Measurements from ENCODE around the gene PTPRM. TPM values are rescaled to one million over a fixed set of nuclear protein-coding genes. Genes with fewer than 3 reads are reported as not detected.

Gene PTPRM
- total and polyA plus RNA-seq, 2 experiments from 2014 or later = 1.6 to 5.3 TPM

DNA sequence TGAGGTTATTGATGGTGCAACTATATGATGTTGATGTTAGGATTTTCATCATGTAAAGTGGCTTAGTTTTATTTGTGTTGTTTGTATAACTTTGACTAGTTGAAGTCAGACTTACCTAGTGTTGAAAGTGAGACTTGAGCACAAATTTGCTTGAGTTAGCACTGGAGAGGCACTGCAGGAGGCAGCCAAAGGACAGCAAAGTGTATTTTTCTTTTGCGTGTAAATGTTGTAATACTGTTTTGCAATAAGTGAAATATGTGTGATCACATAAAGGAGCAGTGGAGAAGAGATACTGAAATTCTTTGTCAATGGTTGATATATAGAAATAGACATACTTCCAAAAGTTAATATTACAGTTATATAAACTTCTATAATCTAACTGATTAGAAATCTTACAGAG, 710.2 kb downstream of the PTPRM start:
- H3K36me3 ChIP-seq (ENCODE audit: insufficient read depth) = no peaks in the 10 kb centered on the region
- H3K4me1 Mint-ChIP-seq = peaks cover 5% of the 10 kb centered on the region
- H4K20me1 ChIP-seq (replicated peaks; ENCODE audit: insufficient read depth) = no peaks in the 10 kb centered on the region
- H2AFZ ChIP-seq = no peak overlapping the region
- H3K9me2 ChIP-seq (ENCODE audit: insufficient read depth) = no peaks in the 10 kb centered on the region; the same call in 1 of the 2 replicates
- no peak overlapping the region for H3K4me3 Mint-ChIP-seq
- H3K4me3 ChIP-seq = no peak overlapping the region
- no peaks in the 10 kb centered on the region for H3K9me3 Mint-ChIP-seq
- H3K27me3 Mint-ChIP-seq (ENCODE audit: insufficient read depth, low read depth, poor library complexity) = peaks cover 2% of the 10 kb centered on the region
- H3K36me3 Mint-ChIP-seq (ENCODE audit: low read depth) = no peaks in the 10 kb centered on the region
- no peaks in the 10 kb centered on the region for H3K79me2 ChIP-seq (replicated peaks; ENCODE audit: insufficient read depth)
- ATAC-seq (no peak), DNase-seq (ENCODE audit: low spot score) (no peak)
- H3F3A ChIP-seq (replicated peaks; ENCODE audit: low read depth) = no peaks in the 10 kb centered on the region
- no peak overlapping the region for H3K27ac ChIP-seq (ENCODE audit: low read depth)
- H3K27ac Mint-ChIP-seq = no peak overlapping the region
- no peaks in the 10 kb centered on the region for H3K4me1 ChIP-seq (ENCODE audit: insufficient read depth)
- TF ChIP-seq EZH2 (IDR thresholded peaks at IDR 0.05; ENCODE audit: low read depth, unreplicated experiment) (no peak), ZNF114 (CRISPR knock-in tag; IDR thresholded peaks at IDR 0.05) (no peak), JUNB (IDR thresholded peaks at IDR 0.05; ENCODE audit: unreplicated experiment) (no peak), EZH2phosphoT487 (IDR thresholded peaks at IDR 0.05; ENCODE audit: unreplicated experiment) (no peak), ZNF331 (CRISPR knock-in tag; IDR thresholded peaks at IDR 0.05; ENCODE audit: low read depth) (no peak), CREB1 (CRISPR knock-in tag; IDR thresholded peaks at IDR 0.05; ENCODE audit: low read depth) (no peak)
- TF ChIP-seq, protein P1, sequence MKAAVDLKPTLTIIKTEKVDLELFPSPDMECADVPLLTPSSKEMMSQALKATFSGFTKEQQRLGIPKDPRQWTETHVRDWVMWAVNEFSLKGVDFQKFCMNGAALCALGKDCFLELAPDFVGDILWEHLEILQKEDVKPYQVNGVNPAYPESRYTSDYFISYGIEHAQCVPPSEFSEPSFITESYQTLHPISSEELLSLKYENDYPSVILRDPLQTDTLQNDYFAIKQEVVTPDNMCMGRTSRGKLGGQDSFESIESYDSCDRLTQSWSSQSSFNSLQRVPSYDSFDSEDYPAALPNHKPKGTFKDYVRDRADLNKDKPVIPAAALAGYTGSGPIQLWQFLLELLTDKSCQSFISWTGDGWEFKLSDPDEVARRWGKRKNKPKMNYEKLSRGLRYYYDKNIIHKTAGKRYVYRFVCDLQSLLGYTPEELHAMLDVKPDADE (IDR thresholded peaks at IDR 0.05) = no peak
- TF ChIP-seq, protein P2, sequence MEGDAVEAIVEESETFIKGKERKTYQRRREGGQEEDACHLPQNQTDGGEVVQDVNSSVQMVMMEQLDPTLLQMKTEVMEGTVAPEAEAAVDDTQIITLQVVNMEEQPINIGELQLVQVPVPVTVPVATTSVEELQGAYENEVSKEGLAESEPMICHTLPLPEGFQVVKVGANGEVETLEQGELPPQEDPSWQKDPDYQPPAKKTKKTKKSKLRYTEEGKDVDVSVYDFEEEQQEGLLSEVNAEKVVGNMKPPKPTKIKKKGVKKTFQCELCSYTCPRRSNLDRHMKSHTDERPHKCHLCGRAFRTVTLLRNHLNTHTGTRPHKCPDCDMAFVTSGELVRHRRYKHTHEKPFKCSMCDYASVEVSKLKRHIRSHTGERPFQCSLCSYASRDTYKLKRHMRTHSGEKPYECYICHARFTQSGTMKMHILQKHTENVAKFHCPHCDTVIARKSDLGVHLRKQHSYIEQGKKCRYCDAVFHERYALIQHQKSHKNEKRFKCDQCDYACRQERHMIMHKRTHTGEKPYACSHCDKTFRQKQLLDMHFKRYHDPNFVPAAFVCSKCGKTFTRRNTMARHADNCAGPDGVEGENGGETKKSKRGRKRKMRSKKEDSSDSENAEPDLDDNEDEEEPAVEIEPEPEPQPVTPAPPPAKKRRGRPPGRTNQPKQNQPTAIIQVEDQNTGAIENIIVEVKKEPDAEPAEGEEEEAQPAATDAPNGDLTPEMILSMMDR (conservative IDR thresholded peaks at IDR 0.05; ENCODE audit: low read depth in 2 of 2) = no peak
- TF ChIP-seq, protein P3, sequence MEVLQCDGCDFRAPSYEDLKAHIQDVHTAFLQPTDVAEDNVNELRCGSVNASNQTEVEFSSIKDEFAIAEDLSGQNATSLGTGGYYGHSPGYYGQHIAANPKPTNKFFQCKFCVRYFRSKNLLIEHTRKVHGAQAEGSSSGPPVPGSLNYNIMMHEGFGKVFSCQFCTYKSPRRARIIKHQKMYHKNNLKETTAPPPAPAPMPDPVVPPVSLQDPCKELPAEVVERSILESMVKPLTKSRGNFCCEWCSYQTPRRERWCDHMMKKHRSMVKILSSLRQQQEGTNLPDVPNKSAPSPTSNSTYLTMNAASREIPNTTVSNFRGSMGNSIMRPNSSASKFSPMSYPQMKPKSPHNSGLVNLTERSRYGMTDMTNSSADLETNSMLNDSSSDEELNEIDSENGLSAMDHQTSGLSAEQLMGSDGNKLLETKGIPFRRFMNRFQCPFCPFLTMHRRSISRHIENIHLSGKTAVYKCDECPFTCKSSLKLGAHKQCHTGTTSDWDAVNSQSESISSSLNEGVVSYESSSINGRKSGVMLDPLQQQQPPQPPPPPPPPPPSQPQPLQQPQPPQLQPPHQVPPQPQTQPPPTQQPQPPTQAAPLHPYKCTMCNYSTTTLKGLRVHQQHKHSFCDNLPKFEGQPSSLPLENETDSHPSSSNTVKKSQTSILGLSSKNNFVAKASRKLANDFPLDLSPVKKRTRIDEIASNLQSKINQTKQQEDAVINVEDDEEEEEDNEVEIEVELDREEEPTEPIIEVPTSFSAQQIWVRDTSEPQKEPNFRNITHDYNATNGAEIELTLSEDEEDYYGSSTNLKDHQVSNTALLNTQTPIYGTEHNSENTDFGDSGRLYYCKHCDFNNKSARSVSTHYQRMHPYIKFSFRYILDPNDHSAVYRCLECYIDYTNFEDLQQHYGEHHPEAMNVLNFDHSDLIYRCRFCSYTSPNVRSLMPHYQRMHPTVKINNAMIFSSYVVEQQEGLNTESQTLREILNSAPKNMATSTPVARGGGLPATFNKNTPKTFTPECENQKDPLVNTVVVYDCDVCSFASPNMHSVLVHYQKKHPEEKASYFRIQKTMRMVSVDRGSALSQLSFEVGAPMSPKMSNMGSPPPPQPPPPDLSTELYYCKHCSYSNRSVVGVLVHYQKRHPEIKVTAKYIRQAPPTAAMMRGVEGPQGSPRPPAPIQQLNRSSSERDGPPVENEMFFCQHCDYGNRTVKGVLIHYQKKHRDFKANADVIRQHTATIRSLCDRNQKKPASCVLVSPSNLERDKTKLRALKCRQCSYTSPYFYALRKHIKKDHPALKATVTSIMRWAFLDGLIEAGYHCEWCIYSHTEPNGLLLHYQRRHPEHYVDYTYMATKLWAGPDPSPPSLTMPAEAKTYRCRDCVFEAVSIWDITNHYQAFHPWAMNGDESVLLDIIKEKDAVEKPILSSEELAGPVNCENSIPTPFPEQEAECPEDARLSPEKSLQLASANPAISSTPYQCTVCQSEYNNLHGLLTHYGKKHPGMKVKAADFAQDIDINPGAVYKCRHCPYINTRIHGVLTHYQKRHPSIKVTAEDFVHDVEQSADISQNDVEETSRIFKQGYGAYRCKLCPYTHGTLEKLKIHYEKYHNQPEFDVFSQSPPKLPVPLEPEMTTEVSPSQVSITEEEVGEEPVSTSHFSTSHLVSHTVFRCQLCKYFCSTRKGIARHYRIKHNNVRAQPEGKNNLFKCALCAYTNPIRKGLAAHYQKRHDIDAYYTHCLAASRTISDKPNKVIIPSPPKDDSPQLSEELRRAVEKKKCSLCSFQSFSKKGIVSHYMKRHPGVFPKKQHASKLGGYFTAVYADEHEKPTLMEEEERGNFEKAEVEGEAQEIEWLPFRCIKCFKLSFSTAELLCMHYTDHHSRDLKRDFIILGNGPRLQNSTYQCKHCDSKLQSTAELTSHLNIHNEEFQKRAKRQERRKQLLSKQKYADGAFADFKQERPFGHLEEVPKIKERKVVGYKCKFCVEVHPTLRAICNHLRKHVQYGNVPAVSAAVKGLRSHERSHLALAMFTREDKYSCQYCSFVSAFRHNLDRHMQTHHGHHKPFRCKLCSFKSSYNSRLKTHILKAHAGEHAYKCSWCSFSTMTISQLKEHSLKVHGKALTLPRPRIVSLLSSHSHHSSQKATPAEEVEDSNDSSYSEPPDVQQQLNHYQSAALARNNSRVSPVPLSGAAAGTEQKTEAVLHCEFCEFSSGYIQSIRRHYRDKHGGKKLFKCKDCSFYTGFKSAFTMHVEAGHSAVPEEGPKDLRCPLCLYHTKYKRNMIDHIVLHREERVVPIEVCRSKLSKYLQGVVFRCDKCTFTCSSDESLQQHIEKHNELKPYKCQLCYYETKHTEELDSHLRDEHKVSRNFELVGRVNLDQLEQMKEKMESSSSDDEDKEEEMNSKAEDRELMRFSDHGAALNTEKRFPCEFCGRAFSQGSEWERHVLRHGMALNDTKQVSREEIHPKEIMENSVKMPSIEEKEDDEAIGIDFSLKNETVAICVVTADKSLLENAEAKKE (CRISPR knock-in tag; IDR thresholded peaks at IDR 0.05) = no peak
- TF ChIP-seq, protein P4, sequence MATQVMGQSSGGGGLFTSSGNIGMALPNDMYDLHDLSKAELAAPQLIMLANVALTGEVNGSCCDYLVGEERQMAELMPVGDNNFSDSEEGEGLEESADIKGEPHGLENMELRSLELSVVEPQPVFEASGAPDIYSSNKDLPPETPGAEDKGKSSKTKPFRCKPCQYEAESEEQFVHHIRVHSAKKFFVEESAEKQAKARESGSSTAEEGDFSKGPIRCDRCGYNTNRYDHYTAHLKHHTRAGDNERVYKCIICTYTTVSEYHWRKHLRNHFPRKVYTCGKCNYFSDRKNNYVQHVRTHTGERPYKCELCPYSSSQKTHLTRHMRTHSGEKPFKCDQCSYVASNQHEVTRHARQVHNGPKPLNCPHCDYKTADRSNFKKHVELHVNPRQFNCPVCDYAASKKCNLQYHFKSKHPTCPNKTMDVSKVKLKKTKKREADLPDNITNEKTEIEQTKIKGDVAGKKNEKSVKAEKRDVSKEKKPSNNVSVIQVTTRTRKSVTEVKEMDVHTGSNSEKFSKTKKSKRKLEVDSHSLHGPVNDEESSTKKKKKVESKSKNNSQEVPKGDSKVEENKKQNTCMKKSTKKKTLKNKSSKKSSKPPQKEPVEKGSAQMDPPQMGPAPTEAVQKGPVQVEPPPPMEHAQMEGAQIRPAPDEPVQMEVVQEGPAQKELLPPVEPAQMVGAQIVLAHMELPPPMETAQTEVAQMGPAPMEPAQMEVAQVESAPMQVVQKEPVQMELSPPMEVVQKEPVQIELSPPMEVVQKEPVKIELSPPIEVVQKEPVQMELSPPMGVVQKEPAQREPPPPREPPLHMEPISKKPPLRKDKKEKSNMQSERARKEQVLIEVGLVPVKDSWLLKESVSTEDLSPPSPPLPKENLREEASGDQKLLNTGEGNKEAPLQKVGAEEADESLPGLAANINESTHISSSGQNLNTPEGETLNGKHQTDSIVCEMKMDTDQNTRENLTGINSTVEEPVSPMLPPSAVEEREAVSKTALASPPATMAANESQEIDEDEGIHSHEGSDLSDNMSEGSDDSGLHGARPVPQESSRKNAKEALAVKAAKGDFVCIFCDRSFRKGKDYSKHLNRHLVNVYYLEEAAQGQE (IDR thresholded peaks at IDR 0.05; ENCODE audit: unreplicated experiment) = no peak
- no peaks in the 10 kb centered on the region for H3K27me3 ChIP-seq (ENCODE audit: insufficient read depth)
- no peak overlapping the region for H3K4me2 ChIP-seq
